ENCODE measurements around the gene GFRAL. TPM values are rescaled to one million over a fixed set of nuclear protein-coding genes. Genes with fewer than 3 reads are reported as not detected.

The GFRAL gene
- total and polyA plus RNA-seq, 2 donors (not counting 3 experiments of a cell fraction or from before 2014, with no cell fraction given): not detected

DNA sequence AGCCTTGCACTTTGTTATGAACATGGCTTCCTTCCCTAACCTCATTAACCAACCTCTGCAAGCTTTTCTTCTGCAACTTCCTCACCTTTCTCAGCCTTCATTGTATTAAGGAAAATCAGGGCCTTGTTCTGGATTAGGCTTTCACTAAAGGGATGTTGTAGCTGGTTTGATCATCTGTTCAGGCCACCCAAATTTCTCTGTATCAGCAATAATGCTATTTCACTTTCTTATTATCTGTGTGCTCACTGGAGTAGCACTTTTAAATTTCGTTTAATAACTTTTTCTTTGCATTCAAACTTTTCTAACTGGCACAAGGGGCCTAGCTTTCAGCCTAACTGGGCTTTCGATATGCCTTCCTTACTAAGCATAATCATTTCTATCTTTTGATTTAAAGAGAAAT lies 96.7 kb downstream of the GFRAL start:
- no peak overlapping the region for H2AFZ ChIP-seq (ENCODE audit: low read depth, low read length)
- no TSS peak for BruUV-seq (replicated peaks)
- FAIRE-seq: no peak
- dilution Hi-C loops (cut with MboI; ENCODE audit: extremely low pct_ligation_motif_present, low sequenced_read_pairs): no loop called here
- H3K79me2 ChIP-seq (ENCODE audit: control insufficient read depth, insufficient read depth, low read length): no peaks in the 10 kb centered on the region
- no peak overlapping the region for H3K9ac ChIP-seq (replicated peaks; ENCODE audit: extremely low read depth, insufficient read depth, low read length)
- H3K36me3 ChIP-seq (ENCODE audit: control insufficient read depth in 2 of 2, extremely low read depth in 1 of 2, insufficient read depth in 2 of 2, low read length in 2 of 2): no peaks in the 10 kb centered on the region
- POLR2A ChIA-PET: no interaction called here
- no peaks in the 10 kb centered on the region for H3K9me3 ChIP-seq (replicated peaks; ENCODE audit: control insufficient read depth, insufficient read depth, low read length)
- intact Hi-C loops (cut with micrococcal nuclease): no loop called here
- H3K4me3 ChIP-seq (replicated peaks in 1 of 3; ENCODE audit: insufficient read depth in 1 of 3, low read depth in 1 of 3, low read length in 3 of 3): no peak overlapping the region
- CTCF ChIA-PET: interaction anchor here (0.8 to 1.4 kb wide), 5 partner anchors 12 to 518 kb away, joined by 3 to 4 read pairs (median 3); no protein-coding TSS in a partner anchor
- no peak for DNase-seq (ENCODE audit: low read depth, low spot score)
- H3K9me1 ChIP-seq (replicated peaks; ENCODE audit: control insufficient read depth, extremely low read depth, insufficient read depth, low read length): no peaks in the 10 kb centered on the region
- no peaks in the 10 kb centered on the region for H3K4me1 ChIP-seq (ENCODE audit: control insufficient read depth, extremely low read depth, insufficient read depth, low read length)
- H3K27ac ChIP-seq (ENCODE audit: insufficient read depth, low read depth, low read length): no peak overlapping the region
- H4K20me1 ChIP-seq (replicated peaks; ENCODE audit: control insufficient read depth, extremely low read depth, insufficient read depth, low read length): no peaks in the 10 kb centered on the region
- no peak for TF ChIP-seq POLR2AphosphoS5 (IDR thresholded peaks at IDR 0.05; ENCODE audit: insufficient read depth, low read depth, low read length)
- TF ChIP-seq MYC (IDR thresholded peaks at IDR 0.05; ENCODE audit: low read depth, low read length): no peak
- TF ChIP-seq POLR2A (IDR thresholded peaks at IDR 0.05; ENCODE audit: low read depth, low read length): no peak
- TF ChIP-seq FOS (IDR thresholded peaks at IDR 0.05; ENCODE audit: borderline replicate concordance, insufficient read depth, low read length): no peak
- no peak for TF ChIP-seq MAX (IDR thresholded peaks at IDR 0.05; ENCODE audit: insufficient read depth, insufficient read length)
- TF ChIP-seq GATA2 (IDR thresholded peaks at IDR 0.05; ENCODE audit: insufficient read depth, insufficient read length, low read depth, low read length): no peak
- no peak for TF ChIP-seq EZH2 (IDR thresholded peaks at IDR 0.05; ENCODE audit: borderline replicate concordance, low read depth, low read length, severe bottlenecking)
- no peak for TF ChIP-seq JUN (IDR thresholded peaks at IDR 0.05; ENCODE audit: borderline replicate concordance, insufficient read depth, insufficient read length, low read depth)
- TF ChIP-seq, protein P1, sequence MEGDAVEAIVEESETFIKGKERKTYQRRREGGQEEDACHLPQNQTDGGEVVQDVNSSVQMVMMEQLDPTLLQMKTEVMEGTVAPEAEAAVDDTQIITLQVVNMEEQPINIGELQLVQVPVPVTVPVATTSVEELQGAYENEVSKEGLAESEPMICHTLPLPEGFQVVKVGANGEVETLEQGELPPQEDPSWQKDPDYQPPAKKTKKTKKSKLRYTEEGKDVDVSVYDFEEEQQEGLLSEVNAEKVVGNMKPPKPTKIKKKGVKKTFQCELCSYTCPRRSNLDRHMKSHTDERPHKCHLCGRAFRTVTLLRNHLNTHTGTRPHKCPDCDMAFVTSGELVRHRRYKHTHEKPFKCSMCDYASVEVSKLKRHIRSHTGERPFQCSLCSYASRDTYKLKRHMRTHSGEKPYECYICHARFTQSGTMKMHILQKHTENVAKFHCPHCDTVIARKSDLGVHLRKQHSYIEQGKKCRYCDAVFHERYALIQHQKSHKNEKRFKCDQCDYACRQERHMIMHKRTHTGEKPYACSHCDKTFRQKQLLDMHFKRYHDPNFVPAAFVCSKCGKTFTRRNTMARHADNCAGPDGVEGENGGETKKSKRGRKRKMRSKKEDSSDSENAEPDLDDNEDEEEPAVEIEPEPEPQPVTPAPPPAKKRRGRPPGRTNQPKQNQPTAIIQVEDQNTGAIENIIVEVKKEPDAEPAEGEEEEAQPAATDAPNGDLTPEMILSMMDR (IDR thresholded peaks at IDR 0.05; ENCODE audit: extremely low read depth in 1 of 2, insufficient read depth in 1 of 2, low read depth in 1 of 2, low read length in 2 of 2): no peak
- H3K4me2 ChIP-seq (ENCODE audit: insufficient read depth, low read length): no peak overlapping the region
- no peaks in the 10 kb centered on the region for H3K27me3 ChIP-seq (ENCODE audit: control insufficient read depth in 2 of 2, insufficient read depth in 2 of 2, low read length in 2 of 2)
